Activated CD8-positive, alpha-beta T cell treated with anti-CD3 and anti-CD28 coated beads for 36 hours (primary cell): ENCODE measurements around the gene KCNAB1. TPM values are rescaled to one million over a fixed set of nuclear protein-coding genes. Genes with fewer than 3 reads are reported as not detected.

ENCODE experiments used
- ATAC-seq: fragments of 200-7000 bp; cut with Tn5 transposase; one replicate; pipeline ENCODE4 v1.10.0; 2021; ENCODE audit warnings: mild to moderate bottlenecking, moderate library complexity
- CTCF ChIA-PET: fragments of 350-600 bp; sonication (Branson Sonifier 250); formaldehyde crosslinking; loops from one replicate; lab custom pipeline; 2021; ENCODE audit warnings: antibody characterized with exemption; lab: Charles Lee
- POLR2A ChIA-PET: fragments of 350-600 bp; sonication (Branson Sonifier 250); formaldehyde crosslinking; loops from one replicate; lab custom pipeline; 2021; ENCODE audit warnings: antibody characterized with exemption; lab: Charles Lee
- DNase-seq: peaks from one replicate; pipeline ENCODE4 v3.0.0-alpha.2; 2020
- H3K27ac Mint-ChIP-seq: one replicate; pipeline ENCODE4 v1.8.0; 2021; ENCODE audit warnings: mild to moderate bottlenecking, mixed read lengths
- H3K27me3 Mint-ChIP-seq: one replicate; pipeline ENCODE4 v1.8.0; 2021; ENCODE audit warnings: mixed read lengths
- H3K36me3 Mint-ChIP-seq: one replicate; pipeline ENCODE4 v1.8.0; 2021; ENCODE audit warnings: low read depth, mixed read lengths
- H3K4me1 Mint-ChIP-seq: one replicate; pipeline ENCODE4 v1.8.0; 2021; ENCODE audit warnings: low read depth, mixed read lengths
- H3K4me3 Mint-ChIP-seq: one replicate; pipeline ENCODE4 v1.8.0; 2021; ENCODE audit warnings: mild to moderate bottlenecking, moderate library complexity, mixed read lengths
- H3K9me3 Mint-ChIP-seq: one replicate; pipeline ENCODE4 v1.8.0; 2021; ENCODE audit warnings: mixed read lengths
- CTCF ChIP-seq: fragments of 200-600 bp; IDR thresholded peaks from one replicate; pipeline ENCODE4 v1.8.0; 2022; ENCODE audit warnings: antibody characterized with exemption, mild to moderate bottlenecking
- intact Hi-C: fragments of 100-400 bp; cut with micrococcal nuclease; formaldehyde crosslinking; loops from one replicate; pipeline ENCODE4 v1.10.0; 2022
- total RNA-seq, 2 experiments: library from RNA; stranded (reverse); gene quantifications; one replicate each; pipeline ENCODE4 v1.2.3, GENCODE V29; 2021

The KCNAB1 gene
- total RNA-seq, 2 experiments from 2014 or later = not detected

GRCh38 chr3:156151824-156152428 is 31.5 kb downstream of the KCNAB1 start:
- ChIA-PET CTCF (interaction anchor here (0.7 to 7.2 kb wide), 38 partner anchors 8 to 1051 kb away, joined by 3 to 99 read pairs (median 4); partner anchors contain the start of gene C3orf33), POLR2A (no interaction called here)
- Mint-ChIP-seq H3K27me3 (no peaks in the 10 kb centered on the region), H3K9me3 (no peaks in the 10 kb centered on the region), H3K4me3 (no peak overlapping the region), H3K27ac (no peak overlapping the region), H3K4me1 (peaks cover 7% of the 10 kb centered on the region), H3K36me3 (no peaks in the 10 kb centered on the region)
- intact Hi-C loops = loop anchor here (1.0 to 10.0 kb wide), 3 partner anchors 230 to 933 kb away; no protein-coding TSS in a partner anchor
- peak; percentile 84 for TF ChIP-seq CTCF
- peak; percentile 79 for DNase-seq
- peak; percentile 66 for ATAC-seq

GRCh38 chr3:156158656-156159295 is 38.4 kb downstream of the KCNAB1 start:
- ChIA-PET CTCF (interaction anchor here (0.8 to 2.4 kb wide), 3 partner anchors 8 to 298 kb away, joined by 3 to 17 read pairs (median 4); no protein-coding TSS in a partner anchor), POLR2A (no interaction called here)
- H3K9me3 Mint-ChIP-seq = no peaks in the 10 kb centered on the region
- DNase-seq (no peak), ATAC-seq (no peak)
- no peaks in the 10 kb centered on the region for H3K27me3 Mint-ChIP-seq
- intact Hi-C loops = loop anchor here (10.0 kb wide), 1 partner anchor 926 kb away; no protein-coding TSS in a partner anchor
- no peak overlapping the region for H3K4me3 Mint-ChIP-seq
- no peak for TF ChIP-seq CTCF
- H3K36me3 Mint-ChIP-seq = no peaks in the 10 kb centered on the region
- no peak overlapping the region for H3K27ac Mint-ChIP-seq
- H3K4me1 Mint-ChIP-seq = peaks cover 14% of the 10 kb centered on the region

- POLR2A ChIA-PET = no interaction called here
- no peak for TF ChIP-seq CTCF
- Mint-ChIP-seq H3K27ac (peak overlapping the region; percentile 19), H3K9me3 (no peaks in the 10 kb centered on the region), H3K4me3 (peak overlapping the region; percentile 12), H3K4me1 (peaks cover 14% of the 10 kb centered on the region), H3K27me3 (peaks cover 1% of the 10 kb centered on the region), H3K36me3 (no peaks in the 10 kb centered on the region)
- ATAC-seq (peak; percentile 75), DNase-seq (peak; percentile 4)
- CTCF ChIA-PET = interaction anchor here (0.6 to 1.6 kb wide), 5 partner anchors 8 to 208 kb away, joined by 3 to 7 read pairs (median 3); no protein-coding TSS in a partner anchor
- intact Hi-C loops = no loop called here
These were observed 40.3 kb downstream of the KCNAB1 start for GRCh38 chr3:156160647-156161046.

GRCh38 chr3:156161172-156161571 is 40.8 kb downstream of the KCNAB1 start:
- peak; percentile 88 for ATAC-seq
- peak; percentile 49 for DNase-seq
- Mint-ChIP-seq H3K36me3 (no peaks in the 10 kb centered on the region), H3K27ac (peak overlapping the region; percentile 4), H3K9me3 (no peaks in the 10 kb centered on the region), H3K27me3 (peaks cover 1% of the 10 kb centered on the region), H3K4me1 (peaks cover 14% of the 10 kb centered on the region), H3K4me3 (no peak overlapping the region)
- intact Hi-C loops = no loop called here
- no peak for TF ChIP-seq CTCF
- CTCF ChIA-PET = interaction anchor here (0.6 to 1.6 kb wide), 4 partner anchors 9 to 207 kb away, joined by 3 to 7 read pairs (median 3); no protein-coding TSS in a partner anchor
- POLR2A ChIA-PET = no interaction called here

GRCh38 chr3:156163848-156164247 is 43.5 kb downstream of the KCNAB1 start:
- CTCF ChIA-PET = interaction anchor here (1.0 kb wide), 1 partner anchor 11 kb away, joined by 3 read pairs; no protein-coding TSS in a partner anchor
- POLR2A ChIA-PET = no interaction called here
- no peak for DNase-seq
- intact Hi-C loops = no loop called here
- H3K36me3 Mint-ChIP-seq = no peaks in the 10 kb centered on the region
- no peaks in the 10 kb centered on the region for H3K9me3 Mint-ChIP-seq
- H3K4me1 Mint-ChIP-seq = peaks cover 14% of the 10 kb centered on the region
- no peak overlapping the region for H3K27ac Mint-ChIP-seq
- H3K4me3 Mint-ChIP-seq = no peak overlapping the region
- TF ChIP-seq CTCF = no peak
- no peak for ATAC-seq
- H3K27me3 Mint-ChIP-seq = peaks cover 3% of the 10 kb centered on the region
